K562 (cell line): ENCODE results near the gene RESF1. TPM values are rescaled to one million over a fixed set of nuclear protein-coding genes. Genes with fewer than 3 reads are reported as not detected.

Experiments
- CHD1 ChIP-seq: fragments of 200-600 bp; sonication (generic); IDR thresholded peaks from one replicate; pipeline ENCODE4 v1.6.1; 2012; ENCODE audit warnings: mild to moderate bottlenecking, moderate library complexity, low read length, inconsistent platforms
- CTBP1 ChIP-seq: fragments of 450-650 bp; IDR thresholded peaks from 2 replicates; pipeline ENCODE4 v1.6.1; 2016; ENCODE audit warnings: borderline replicate concordance
- FOXK2 ChIP-seq, 2 experiments: fragments of 450-650 bp; IDR thresholded peaks in 1 of 2; conservative IDR thresholded peaks in 1 of 2; 2 replicates each; pipeline ENCODE4 v1.6.1; 2016; ENCODE audit warnings: low read depth in 2 of 2, mild to moderate bottlenecking in 1 of 2
- MTA1 ChIP-seq: fragments of 450-650 bp; IDR thresholded peaks from 2 replicates; pipeline ENCODE4 v1.6.1; 2017; ENCODE audit warnings: borderline replicate concordance
- NFIC ChIP-seq: fragments of 450-650 bp; IDR thresholded peaks from 2 replicates; pipeline ENCODE4 v1.6.1; 2017; ENCODE audit warnings: mild to moderate bottlenecking, inconsistent platforms
- POLR2H ChIP-seq: IDR thresholded peaks from 2 replicates; pipeline ENCODE4 v1.6.1; 2016; ENCODE audit warnings: missing genetic modification characterization, low read depth, mild to moderate bottlenecking, control low read depth, missing compliant biosample characterization, moderate library complexity
- SAP30 ChIP-seq: fragments of 200-600 bp; sonication (generic); IDR thresholded peaks from 2 replicates; pipeline ENCODE4 v1.6.1; 2012; ENCODE audit warnings: borderline replicate concordance, low read depth, mild to moderate bottlenecking, moderate library complexity, low read length, control low read depth, inconsistent platforms; ENCODE audit not compliant: insufficient read depth, poor library complexity, severe bottlenecking
- SMARCE1 ChIP-seq: fragments of 450-650 bp; IDR thresholded peaks from 2 replicates; pipeline ENCODE4 v1.7.1; 2016; ENCODE audit warnings: mild to moderate bottlenecking
- ZBTB8A ChIP-seq: fragments of 450-650 bp; IDR thresholded peaks from 2 replicates; pipeline ENCODE4 v1.6.1; 2018; ENCODE audit warnings: mild to moderate bottlenecking, moderate library complexity; ENCODE audit not compliant: partially characterized antibody
- ZNF24 ChIP-seq: fragments of 450-650 bp; IDR thresholded peaks from 2 replicates; pipeline ENCODE4 v1.6.1; 2016
- ZNF253 ChIP-seq: fragments of 250-450 bp; sonication (Bioruptor Pico); conservative IDR thresholded peaks from 2 replicates; pipeline ENCODE4 v1.6.1; 2021; ENCODE audit warnings: mild to moderate bottlenecking
- ZNF551 ChIP-seq: fragments of 250-450 bp; sonication (Bioruptor Pico); IDR thresholded peaks from 2 replicates; pipeline ENCODE4 v1.5.0; 2021; ENCODE audit warnings: mild to moderate bottlenecking, moderate library complexity
- ZNF75A ChIP-seq: fragments of 450-650 bp; formaldehyde crosslinking; IDR thresholded peaks from 2 replicates; pipeline ENCODE4 v1.4.0; 2020; ENCODE audit warnings: mild to moderate bottlenecking
- ZNF77 ChIP-seq: fragments of 250-450 bp; sonication (Bioruptor Pico); IDR thresholded peaks from 2 replicates; pipeline ENCODE4 v1.5.0; 2020
- polyA plus RNA-seq, 8 experiments: library from polyadenylated mRNA; depleted of rRNA in 4 of 8; stranded (reverse) in 5 of 8; unstranded in 3 of 8; fragments of >200 nt; fragmentation: Nextera tagmentation in 2 of 8; fragmentation: Illumina TruSeq in 1 of 8; extraction: Ambion mirVana in 2 of 8; extraction: Trizol in 1 of 8; gene quantifications; 2 replicates each; pipeline versions ENCODE4 v1.2.1 to v1.2.3, GENCODE V29; 2011 to 2014; ENCODE audit warnings: inconsistent platforms in 1 of 8, missing spikeins in 1 of 8
- total RNA-seq, 7 experiments: library from RNA; depleted of rRNA in 6 of 7; stranded (reverse); fragments of >200 nt in 6 of 7; fragmentation: Illumina TruSeq in 2 of 7; extraction: Trizol in 2 of 7; gene quantifications; 2 replicates each; pipeline versions ENCODE4 v1.2.1 to v1.2.3, GENCODE V29; 2011 to 2021; ENCODE audit warnings: low replicate concordance in 1 of 7
- TF ChIP-seq, protein P1 (sequence below): fragments of 450-650 bp; IDR thresholded peaks from 2 replicates; pipeline ENCODE4 v1.6.1; 2016; ENCODE audit warnings: mild to moderate bottlenecking, moderate library complexity
- TF ChIP-seq, protein P2 (sequence below): fragments of 250-450 bp; sonication (Bioruptor Pico); IDR thresholded peaks from 2 replicates; pipeline ENCODE4 v1.8.0; 2022; ENCODE audit warnings: inconsistent platforms

Gene RESF1
- total and polyA plus RNA-seq, 9 of the 15 experiments (the other 6 are each of a cell fraction or from before 2014, with no cell fraction given): 21.5 to 121 (median 53.6) TPM

DNA sequence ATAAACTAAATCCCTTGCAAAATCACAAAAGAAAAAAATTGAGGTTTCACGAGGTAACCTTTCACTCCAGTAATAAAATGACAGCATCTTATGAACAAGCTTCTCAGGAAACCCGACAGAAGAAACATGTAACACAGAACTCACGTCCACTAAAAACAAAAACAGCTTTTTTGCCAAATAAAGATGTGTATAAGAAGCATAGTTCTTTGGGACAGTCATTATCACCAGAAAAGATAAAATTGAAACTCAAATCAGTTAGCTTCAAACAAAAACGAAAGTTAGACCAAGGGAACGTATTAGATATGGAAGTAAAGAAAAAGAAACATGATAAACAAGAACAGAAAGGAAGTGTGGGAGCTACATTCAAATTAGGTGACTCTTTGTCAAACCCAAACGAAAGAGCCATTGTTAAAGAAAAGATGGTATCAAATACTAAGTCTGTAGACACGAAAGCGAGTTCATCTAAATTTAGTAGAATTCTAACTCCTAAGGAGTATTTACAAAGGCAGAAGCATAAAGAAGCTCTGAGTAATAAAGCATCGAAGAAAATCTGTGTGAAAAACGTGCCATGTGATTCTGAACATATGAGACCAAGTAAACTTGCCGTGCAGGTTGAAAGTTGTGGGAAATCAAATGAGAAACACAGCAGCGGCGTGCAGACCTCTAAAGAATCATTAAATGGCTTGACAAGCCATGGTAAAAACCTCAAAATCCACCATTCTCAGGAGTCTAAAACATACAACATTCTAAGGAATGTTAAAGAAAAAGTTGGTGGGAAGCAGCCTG lies 25.8 kb downstream of the RESF1 start (continued):
- TF ChIP-seq, protein P1, sequence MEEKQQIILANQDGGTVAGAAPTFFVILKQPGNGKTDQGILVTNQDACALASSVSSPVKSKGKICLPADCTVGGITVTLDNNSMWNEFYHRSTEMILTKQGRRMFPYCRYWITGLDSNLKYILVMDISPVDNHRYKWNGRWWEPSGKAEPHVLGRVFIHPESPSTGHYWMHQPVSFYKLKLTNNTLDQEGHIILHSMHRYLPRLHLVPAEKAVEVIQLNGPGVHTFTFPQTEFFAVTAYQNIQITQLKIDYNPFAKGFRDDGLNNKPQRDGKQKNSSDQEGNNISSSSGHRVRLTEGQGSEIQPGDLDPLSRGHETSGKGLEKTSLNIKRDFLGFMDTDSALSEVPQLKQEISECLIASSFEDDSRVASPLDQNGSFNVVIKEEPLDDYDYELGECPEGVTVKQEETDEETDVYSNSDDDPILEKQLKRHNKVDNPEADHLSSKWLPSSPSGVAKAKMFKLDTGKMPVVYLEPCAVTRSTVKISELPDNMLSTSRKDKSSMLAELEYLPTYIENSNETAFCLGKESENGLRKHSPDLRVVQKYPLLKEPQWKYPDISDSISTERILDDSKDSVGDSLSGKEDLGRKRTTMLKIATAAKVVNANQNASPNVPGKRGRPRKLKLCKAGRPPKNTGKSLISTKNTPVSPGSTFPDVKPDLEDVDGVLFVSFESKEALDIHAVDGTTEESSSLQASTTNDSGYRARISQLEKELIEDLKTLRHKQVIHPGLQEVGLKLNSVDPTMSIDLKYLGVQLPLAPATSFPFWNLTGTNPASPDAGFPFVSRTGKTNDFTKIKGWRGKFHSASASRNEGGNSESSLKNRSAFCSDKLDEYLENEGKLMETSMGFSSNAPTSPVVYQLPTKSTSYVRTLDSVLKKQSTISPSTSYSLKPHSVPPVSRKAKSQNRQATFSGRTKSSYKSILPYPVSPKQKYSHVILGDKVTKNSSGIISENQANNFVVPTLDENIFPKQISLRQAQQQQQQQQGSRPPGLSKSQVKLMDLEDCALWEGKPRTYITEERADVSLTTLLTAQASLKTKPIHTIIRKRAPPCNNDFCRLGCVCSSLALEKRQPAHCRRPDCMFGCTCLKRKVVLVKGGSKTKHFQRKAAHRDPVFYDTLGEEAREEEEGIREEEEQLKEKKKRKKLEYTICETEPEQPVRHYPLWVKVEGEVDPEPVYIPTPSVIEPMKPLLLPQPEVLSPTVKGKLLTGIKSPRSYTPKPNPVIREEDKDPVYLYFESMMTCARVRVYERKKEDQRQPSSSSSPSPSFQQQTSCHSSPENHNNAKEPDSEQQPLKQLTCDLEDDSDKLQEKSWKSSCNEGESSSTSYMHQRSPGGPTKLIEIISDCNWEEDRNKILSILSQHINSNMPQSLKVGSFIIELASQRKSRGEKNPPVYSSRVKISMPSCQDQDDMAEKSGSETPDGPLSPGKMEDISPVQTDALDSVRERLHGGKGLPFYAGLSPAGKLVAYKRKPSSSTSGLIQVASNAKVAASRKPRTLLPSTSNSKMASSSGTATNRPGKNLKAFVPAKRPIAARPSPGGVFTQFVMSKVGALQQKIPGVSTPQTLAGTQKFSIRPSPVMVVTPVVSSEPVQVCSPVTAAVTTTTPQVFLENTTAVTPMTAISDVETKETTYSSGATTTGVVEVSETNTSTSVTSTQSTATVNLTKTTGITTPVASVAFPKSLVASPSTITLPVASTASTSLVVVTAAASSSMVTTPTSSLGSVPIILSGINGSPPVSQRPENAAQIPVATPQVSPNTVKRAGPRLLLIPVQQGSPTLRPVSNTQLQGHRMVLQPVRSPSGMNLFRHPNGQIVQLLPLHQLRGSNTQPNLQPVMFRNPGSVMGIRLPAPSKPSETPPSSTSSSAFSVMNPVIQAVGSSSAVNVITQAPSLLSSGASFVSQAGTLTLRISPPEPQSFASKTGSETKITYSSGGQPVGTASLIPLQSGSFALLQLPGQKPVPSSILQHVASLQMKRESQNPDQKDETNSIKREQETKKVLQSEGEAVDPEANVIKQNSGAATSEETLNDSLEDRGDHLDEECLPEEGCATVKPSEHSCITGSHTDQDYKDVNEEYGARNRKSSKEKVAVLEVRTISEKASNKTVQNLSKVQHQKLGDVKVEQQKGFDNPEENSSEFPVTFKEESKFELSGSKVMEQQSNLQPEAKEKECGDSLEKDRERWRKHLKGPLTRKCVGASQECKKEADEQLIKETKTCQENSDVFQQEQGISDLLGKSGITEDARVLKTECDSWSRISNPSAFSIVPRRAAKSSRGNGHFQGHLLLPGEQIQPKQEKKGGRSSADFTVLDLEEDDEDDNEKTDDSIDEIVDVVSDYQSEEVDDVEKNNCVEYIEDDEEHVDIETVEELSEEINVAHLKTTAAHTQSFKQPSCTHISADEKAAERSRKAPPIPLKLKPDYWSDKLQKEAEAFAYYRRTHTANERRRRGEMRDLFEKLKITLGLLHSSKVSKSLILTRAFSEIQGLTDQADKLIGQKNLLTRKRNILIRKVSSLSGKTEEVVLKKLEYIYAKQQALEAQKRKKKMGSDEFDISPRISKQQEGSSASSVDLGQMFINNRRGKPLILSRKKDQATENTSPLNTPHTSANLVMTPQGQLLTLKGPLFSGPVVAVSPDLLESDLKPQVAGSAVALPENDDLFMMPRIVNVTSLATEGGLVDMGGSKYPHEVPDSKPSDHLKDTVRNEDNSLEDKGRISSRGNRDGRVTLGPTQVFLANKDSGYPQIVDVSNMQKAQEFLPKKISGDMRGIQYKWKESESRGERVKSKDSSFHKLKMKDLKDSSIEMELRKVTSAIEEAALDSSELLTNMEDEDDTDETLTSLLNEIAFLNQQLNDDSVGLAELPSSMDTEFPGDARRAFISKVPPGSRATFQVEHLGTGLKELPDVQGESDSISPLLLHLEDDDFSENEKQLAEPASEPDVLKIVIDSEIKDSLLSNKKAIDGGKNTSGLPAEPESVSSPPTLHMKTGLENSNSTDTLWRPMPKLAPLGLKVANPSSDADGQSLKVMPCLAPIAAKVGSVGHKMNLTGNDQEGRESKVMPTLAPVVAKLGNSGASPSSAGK: peak; percentile 55; the same call in 1 of the 2 replicates
- TF ChIP-seq ZNF75A (CRISPR knock-in tag): peak; percentile 96
- TF ChIP-seq ZNF77 (CRISPR knock-in tag): no peak
- TF ChIP-seq FOXK2 (conservative IDR thresholded peaks at IDR 0.05 in 1 of 2, IDR thresholded peaks at IDR 0.05 in 1 of 2; ENCODE audit: low read depth in 2 of 2): no peak
- no peak for TF ChIP-seq SMARCE1
- TF ChIP-seq POLR2H: 0 out of 2 replicates have a peak, but pooled peaks have one; percentile 22
- no peak for TF ChIP-seq MTA1
- no peak for TF ChIP-seq CTBP1
- TF ChIP-seq ZNF551 (CRISPR knock-in tag): no peak
- TF ChIP-seq, protein P2, sequence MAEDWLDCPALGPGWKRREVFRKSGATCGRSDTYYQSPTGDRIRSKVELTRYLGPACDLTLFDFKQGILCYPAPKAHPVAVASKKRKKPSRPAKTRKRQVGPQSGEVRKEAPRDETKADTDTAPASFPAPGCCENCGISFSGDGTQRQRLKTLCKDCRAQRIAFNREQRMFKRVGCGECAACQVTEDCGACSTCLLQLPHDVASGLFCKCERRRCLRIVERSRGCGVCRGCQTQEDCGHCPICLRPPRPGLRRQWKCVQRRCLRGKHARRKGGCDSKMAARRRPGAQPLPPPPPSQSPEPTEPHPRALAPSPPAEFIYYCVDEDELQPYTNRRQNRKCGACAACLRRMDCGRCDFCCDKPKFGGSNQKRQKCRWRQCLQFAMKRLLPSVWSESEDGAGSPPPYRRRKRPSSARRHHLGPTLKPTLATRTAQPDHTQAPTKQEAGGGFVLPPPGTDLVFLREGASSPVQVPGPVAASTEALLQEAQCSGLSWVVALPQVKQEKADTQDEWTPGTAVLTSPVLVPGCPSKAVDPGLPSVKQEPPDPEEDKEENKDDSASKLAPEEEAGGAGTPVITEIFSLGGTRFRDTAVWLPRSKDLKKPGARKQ (CRISPR knock-in tag): 0 out of 2 replicates have a peak, but pooled peaks have one; percentile 23
- no peak for TF ChIP-seq CHD1
- TF ChIP-seq ZBTB8A: no peak
- no peak for TF ChIP-seq SAP30
- no peak for TF ChIP-seq ZNF253 (CRISPR knock-in tag)
- TF ChIP-seq ZNF24: no peak
- TF ChIP-seq NFIC: no peak
